Epidermal melanocyte (primary cell): ENCODE measurements around the gene DGKG.

Source experiments
- DNase-seq: peaks from one replicate; pipeline ENCODE4 v3.0.0; 2011; ENCODE audit warnings: low spot score; ENCODE audit not compliant: insufficient read length

The DGKG gene

GRCh38 chr3:186149319-186149960 lies 212.6 kb downstream of the DGKG start:
- no peak for DNase-seq

- DNase-seq = no peak
These were observed 217.8 kb downstream of the DGKG start for GRCh38 chr3:186144257-186144656.

GRCh38 chr3:186143250-186143649 lies 218.8 kb downstream of the DGKG start:
- no peak for DNase-seq

- no peak for DNase-seq
These were observed 219.6 kb downstream of the DGKG start for GRCh38 chr3:186142393-186142932.

- DNase-seq = no peak
These were observed 220.2 kb downstream of the DGKG start for GRCh38 chr3:186141790-186142189.

GRCh38 chr3:186138272-186138981 lies 223.6 kb downstream of the DGKG start:
- DNase-seq = no peak

- no peak for DNase-seq
These were observed 224.9 kb downstream of the DGKG start for GRCh38 chr3:186137051-186137685.

GRCh38 chr3:186133980-186134379 lies 228.1 kb downstream of the DGKG start:
- DNase-seq = no peak

- no peak for DNase-seq
These were observed 229.5 kb downstream of the DGKG start for GRCh38 chr3:186132487-186132886.

- DNase-seq = no peak
These were observed 232.8 kb downstream of the DGKG start for GRCh38 chr3:186129206-186129605.

- no peak for DNase-seq
These were observed 233.9 kb downstream of the DGKG start for GRCh38 chr3:186128158-186128557.

- no peak for DNase-seq
These were observed 234.6 kb downstream of the DGKG start for GRCh38 chr3:186127463-186127862.

- no peak for DNase-seq
These were observed 236.9 kb downstream of the DGKG start for GRCh38 chr3:186125118-186125517.

- no peak for DNase-seq
These were observed 237.4 kb downstream of the DGKG start for GRCh38 chr3:186124592-186124991.

GRCh38 chr3:186123012-186123411 lies 239.0 kb downstream of the DGKG start:
- no peak for DNase-seq

GRCh38 chr3:186121968-186122367 lies 240.1 kb downstream of the DGKG start:
- DNase-seq = no peak

- DNase-seq = no peak
These were observed 240.8 kb downstream of the DGKG start for GRCh38 chr3:186121278-186121677.

GRCh38 chr3:186119499-186119898 lies 242.5 kb downstream of the DGKG start:
- no peak for DNase-seq

GRCh38 chr3:186118692-186119091 lies 243.3 kb downstream of the DGKG start:
- no peak for DNase-seq

- no peak for DNase-seq
These were observed 244.4 kb downstream of the DGKG start for GRCh38 chr3:186117521-186118134.

- no peak for DNase-seq
These were observed 246.6 kb downstream of the DGKG start for GRCh38 chr3:186115239-186115996.
